ENCODE measurements around the gene TP53I13. TPM values are rescaled to one million over a fixed set of nuclear protein-coding genes. Genes with fewer than 3 reads are reported as not detected.

Gene TP53I13
- total RNA-seq, 1 donor from 2014 or later = 51.9 TPM

- peaks cover 57% of the 10 kb centered on the region for H3K36me3 ChIP-seq
- H3K27me3 ChIP-seq = no peaks in the 10 kb centered on the region
- ATAC-seq (peak; percentile 91), DNase-seq (peak; percentile 92)
- H3K4me1 ChIP-seq = peaks cover 10% of the 10 kb centered on the region
- peak; percentile 94 for TF ChIP-seq CTCF (IDR thresholded peaks at IDR 0.05)
- H3K27ac ChIP-seq = no peak overlapping the region
- H3K9me3 ChIP-seq = no peaks in the 10 kb centered on the region
- intact Hi-C loops (cut with DNase I) = no loop called here
- no peak overlapping the region for H3K4me3 ChIP-seq
Observed at GRCh38 chr17:29579866-29580771, 11.6 kb downstream of the TP53I13 start.

GRCh38 chr17:29581583-29582253, 13.2 kb downstream of the TP53I13 start:
- intact Hi-C loops (cut with DNase I) = no loop called here
- H3K27ac ChIP-seq = no peak overlapping the region
- DNase-seq (no peak), ATAC-seq (no peak)
- H3K9me3 ChIP-seq = no peaks in the 10 kb centered on the region
- TF ChIP-seq CTCF (IDR thresholded peaks at IDR 0.05) = no peak
- H3K36me3 ChIP-seq = peaks cover 41% of the 10 kb centered on the region
- no peaks in the 10 kb centered on the region for H3K27me3 ChIP-seq
- H3K4me1 ChIP-seq = peaks cover 15% of the 10 kb centered on the region
- no peak overlapping the region for H3K4me3 ChIP-seq

- no peaks in the 10 kb centered on the region for H3K9me3 ChIP-seq
- TF ChIP-seq CTCF (IDR thresholded peaks at IDR 0.05) = no peak
- H3K4me3 ChIP-seq = no peak overlapping the region
- ATAC-seq = no peak
- intact Hi-C loops (cut with DNase I) = no loop called here
- no peaks in the 10 kb centered on the region for H3K27me3 ChIP-seq
- H3K36me3 ChIP-seq = peaks cover 35% of the 10 kb centered on the region
- H3K27ac ChIP-seq = no peak overlapping the region
- no peak for DNase-seq
- peaks cover 19% of the 10 kb centered on the region for H3K4me1 ChIP-seq
Observed at GRCh38 chr17:29582254-29582765, 13.8 kb downstream of the TP53I13 start.

- Histone ChIP-seq H3K4me1 (peaks cover 23% of the 10 kb centered on the region), H3K4me3 (no peak overlapping the region), H3K27me3 (no peaks in the 10 kb centered on the region), H3K27ac (no peak overlapping the region), H3K9me3 (no peaks in the 10 kb centered on the region), H3K36me3 (peaks cover 30% of the 10 kb centered on the region)
- DNase-seq (no peak), ATAC-seq (no peak)
- intact Hi-C loops (cut with DNase I) = no loop called here
- no peak for TF ChIP-seq CTCF (IDR thresholded peaks at IDR 0.05)
Observed at GRCh38 chr17:29582772-29583171, 14.3 kb downstream of the TP53I13 start.

GRCh38 chr17:29583324-29584248, 15.1 kb downstream of the TP53I13 start:
- DNase-seq = no peak

More at GRCh38 chr17:29583324-29584248, 15.1 kb downstream of the TP53I13 start:
- H3K36me3 ChIP-seq = peaks cover 22% of the 10 kb centered on the region
- peaks cover 30% of the 10 kb centered on the region for H3K4me1 ChIP-seq
- TF ChIP-seq CTCF (IDR thresholded peaks at IDR 0.05) = no peak
- H3K27ac ChIP-seq = peak overlapping the region; percentile 73
- no peaks in the 10 kb centered on the region for H3K9me3 ChIP-seq
- no peaks in the 10 kb centered on the region for H3K27me3 ChIP-seq
- no peak for ATAC-seq
- no peak overlapping the region for H3K4me3 ChIP-seq
- intact Hi-C loops (cut with DNase I) = no loop called here

Measured in upper lobe of right lung (tissue), 1 donor.